ENCODE data around the gene HOMER2.

HOMER2 gene

DNA sequence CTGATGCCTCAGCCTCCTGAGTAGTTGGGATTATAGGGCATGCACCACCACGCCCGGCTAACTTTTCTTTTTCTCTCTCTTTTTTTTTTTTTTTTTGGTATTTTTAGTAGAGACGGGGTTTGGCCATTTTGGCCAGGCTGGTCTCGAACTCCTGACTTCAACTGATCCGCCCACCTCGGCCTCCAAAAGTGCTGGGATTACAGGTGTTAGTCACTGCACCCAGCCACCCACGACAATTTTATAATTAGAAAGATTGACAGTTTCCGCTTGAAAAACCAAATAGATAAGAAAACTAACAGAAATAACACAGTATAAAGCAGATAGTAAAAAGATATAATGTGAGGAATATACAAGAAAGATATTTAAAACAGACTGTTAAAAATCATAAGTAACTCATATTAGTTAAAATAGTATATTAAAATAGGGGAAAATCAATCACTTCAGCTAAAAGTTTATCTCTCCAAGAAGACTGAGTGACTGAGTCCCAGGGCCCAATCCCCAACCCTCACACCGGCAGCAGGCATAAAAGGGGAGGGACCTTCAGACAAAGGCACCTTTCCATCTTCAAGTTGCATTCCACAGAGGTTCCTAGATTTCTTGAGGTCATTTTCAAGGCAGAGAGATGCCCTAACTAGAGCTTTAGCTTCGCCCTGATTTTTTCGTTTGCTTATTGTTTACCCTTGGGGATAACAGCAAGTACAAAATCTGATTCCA lies 144.4 kb downstream of the HOMER2 start:
- Mint-ChIP-seq H3K27me3 (ENCODE audit: low read depth, poor library complexity) (peaks cover 8% of the 10 kb centered on the region), H3K4me1 (peaks cover 54% of the 10 kb centered on the region), H3K4me3 (no peak overlapping the region), H3K27ac (no peak overlapping the region), H3K9me3 (no peaks in the 10 kb centered on the region), H3K36me3 (ENCODE audit: low read depth) (peaks cover 6% of the 10 kb centered on the region)
- TF ChIP-seq, protein P1, sequence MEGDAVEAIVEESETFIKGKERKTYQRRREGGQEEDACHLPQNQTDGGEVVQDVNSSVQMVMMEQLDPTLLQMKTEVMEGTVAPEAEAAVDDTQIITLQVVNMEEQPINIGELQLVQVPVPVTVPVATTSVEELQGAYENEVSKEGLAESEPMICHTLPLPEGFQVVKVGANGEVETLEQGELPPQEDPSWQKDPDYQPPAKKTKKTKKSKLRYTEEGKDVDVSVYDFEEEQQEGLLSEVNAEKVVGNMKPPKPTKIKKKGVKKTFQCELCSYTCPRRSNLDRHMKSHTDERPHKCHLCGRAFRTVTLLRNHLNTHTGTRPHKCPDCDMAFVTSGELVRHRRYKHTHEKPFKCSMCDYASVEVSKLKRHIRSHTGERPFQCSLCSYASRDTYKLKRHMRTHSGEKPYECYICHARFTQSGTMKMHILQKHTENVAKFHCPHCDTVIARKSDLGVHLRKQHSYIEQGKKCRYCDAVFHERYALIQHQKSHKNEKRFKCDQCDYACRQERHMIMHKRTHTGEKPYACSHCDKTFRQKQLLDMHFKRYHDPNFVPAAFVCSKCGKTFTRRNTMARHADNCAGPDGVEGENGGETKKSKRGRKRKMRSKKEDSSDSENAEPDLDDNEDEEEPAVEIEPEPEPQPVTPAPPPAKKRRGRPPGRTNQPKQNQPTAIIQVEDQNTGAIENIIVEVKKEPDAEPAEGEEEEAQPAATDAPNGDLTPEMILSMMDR (IDR thresholded peaks at IDR 0.05), result no peak
- no peak for DNase-seq

DNA sequence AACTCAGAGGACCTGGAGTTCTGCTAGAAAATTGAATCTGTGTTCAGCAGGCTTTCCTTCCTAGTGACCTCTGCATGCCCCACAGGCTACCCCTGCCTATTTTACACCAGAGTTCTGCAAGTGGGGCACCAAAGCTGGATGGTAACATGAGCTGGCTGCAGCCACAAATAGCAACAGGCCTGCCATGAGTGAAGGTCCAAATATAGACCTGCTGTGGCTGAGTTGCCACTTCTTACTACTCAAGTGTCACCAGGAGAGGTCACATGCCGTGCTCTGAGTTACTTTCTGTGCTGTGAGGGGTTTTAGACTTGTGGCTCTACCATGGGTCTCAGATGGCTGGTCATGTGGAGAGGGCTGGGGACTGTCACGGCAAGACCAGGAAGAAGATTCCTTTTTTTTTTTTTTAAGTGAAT lies 146.5 kb downstream of the HOMER2 start, which contains the start of gene FSD2:
Gene FSD2, minus strand, starts transcription at position 76 of the 413 bp plus-strand sequence. CDS start 18,679 bp downstream, outside the sequence.
- peaks cover 38% of the 10 kb centered on the region for H3K4me1 Mint-ChIP-seq
- DNase-seq, result peak; percentile 28

DNA sequence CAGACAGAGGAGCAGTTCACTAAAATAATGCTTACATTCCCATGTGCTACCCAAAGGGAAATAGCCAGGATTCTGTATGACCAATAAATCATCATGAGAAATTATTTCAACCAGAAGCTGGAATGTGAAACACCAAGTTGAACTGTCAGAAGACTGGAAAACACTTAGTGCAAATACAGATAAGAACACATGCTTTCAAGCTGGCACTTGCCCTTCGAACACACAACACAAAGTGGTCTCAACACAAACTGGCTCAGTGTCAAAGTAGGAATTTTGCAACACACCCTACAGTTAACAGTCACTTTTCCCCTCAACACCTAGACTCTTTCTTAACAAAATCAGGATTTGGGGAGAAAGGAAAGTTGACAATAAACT lies 148.0 kb downstream of the HOMER2 start:
- no peak overlapping the region for H3K4me3 Mint-ChIP-seq
- peaks cover 31% of the 10 kb centered on the region for H3K4me1 Mint-ChIP-seq
- H3K27ac Mint-ChIP-seq, result no peak overlapping the region
- DNase-seq, result no peak
- peaks cover 41% of the 10 kb centered on the region for H3K27me3 Mint-ChIP-seq (ENCODE audit: low read depth, poor library complexity)
- H3K9me3 Mint-ChIP-seq, result no peaks in the 10 kb centered on the region
- no peaks in the 10 kb centered on the region for H3K36me3 Mint-ChIP-seq (ENCODE audit: low read depth)
- TF ChIP-seq, protein P1 (IDR thresholded peaks at IDR 0.05), result no peak

More for the DNA sequence above, 146.5 kb downstream of the HOMER2 start, which contains the start of gene FSD2:
- TF ChIP-seq, protein P1 (IDR thresholded peaks at IDR 0.05), result no peak
- peaks cover 27% of the 10 kb centered on the region for H3K27me3 Mint-ChIP-seq (ENCODE audit: low read depth, poor library complexity)
- H3K4me3 Mint-ChIP-seq, result peak within 1 kb of the TSS; percentile 37
- H3K9me3 Mint-ChIP-seq, result no peaks in the 10 kb centered on the region
- no peaks in the 10 kb centered on the region for H3K36me3 Mint-ChIP-seq (ENCODE audit: low read depth)
- H3K27ac Mint-ChIP-seq, result peak within 1 kb of the TSS; percentile 7

DNA sequence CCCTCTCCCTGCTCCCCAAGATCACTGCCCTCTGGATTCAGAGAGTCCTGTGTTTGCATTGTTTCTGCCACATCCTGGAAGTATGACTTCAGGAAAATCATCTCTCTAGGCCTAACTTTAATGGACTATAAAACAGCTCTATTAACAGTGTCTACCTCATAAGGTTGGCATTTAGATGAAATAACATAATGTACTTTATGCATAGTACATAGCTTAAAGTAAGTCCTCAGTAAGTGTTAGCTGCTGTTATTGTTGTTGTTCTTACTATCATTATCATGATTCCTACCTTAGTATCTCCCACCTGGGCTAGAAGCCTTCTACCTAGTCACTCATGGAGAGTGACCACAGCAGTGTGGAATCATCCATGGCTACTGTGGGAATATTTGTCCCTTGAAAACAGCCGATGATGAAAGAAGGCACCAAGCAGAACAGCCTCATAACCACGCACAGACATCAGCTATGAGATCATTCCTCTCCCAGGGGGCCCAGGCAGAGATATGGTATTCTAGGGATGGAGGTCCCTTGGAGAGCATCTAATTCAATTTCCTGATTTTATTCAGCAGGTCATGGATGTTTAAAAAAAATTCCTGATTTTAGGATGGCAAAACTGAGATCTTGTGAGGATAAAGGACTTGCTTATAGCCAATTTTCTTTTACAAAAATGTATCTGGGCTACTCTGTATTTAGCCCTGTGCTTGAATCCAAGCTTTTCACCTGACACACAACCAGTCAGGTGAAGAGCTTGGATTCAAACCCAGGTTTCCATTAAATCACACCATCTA lies 148.5 kb downstream of the HOMER2 start:
- H3K9me3 Mint-ChIP-seq, result no peaks in the 10 kb centered on the region
- H3K4me1 Mint-ChIP-seq, result peaks cover 27% of the 10 kb centered on the region
- H3K27ac Mint-ChIP-seq, result no peak overlapping the region
- peaks cover 47% of the 10 kb centered on the region for H3K27me3 Mint-ChIP-seq (ENCODE audit: low read depth, poor library complexity)
- no peak overlapping the region for H3K4me3 Mint-ChIP-seq
- H3K36me3 Mint-ChIP-seq (ENCODE audit: low read depth), result no peaks in the 10 kb centered on the region
- TF ChIP-seq, protein P1 (IDR thresholded peaks at IDR 0.05), result no peak
- no peak for DNase-seq

DNA sequence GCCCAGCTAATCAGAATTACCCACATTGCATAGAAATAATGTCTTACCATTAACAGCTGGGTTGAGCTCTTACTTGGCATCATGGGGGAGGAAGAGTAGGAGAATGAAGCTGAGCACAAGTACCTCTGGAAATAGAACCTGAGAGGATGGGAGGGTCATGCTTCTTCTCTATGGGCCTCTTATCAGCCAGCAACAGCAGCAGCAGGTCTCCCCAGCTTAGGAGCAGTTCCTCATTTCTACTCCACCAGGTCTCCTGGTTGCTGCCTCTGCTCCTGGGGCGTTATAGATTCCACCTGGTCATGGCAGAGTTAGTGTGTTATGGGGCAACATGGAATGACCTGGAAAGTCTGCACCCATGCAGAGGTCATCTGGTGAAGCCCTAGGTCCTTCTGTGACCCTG lies 150.0 kb downstream of the HOMER2 start:
- H3K4me3 Mint-ChIP-seq, result no peak overlapping the region
- no peaks in the 10 kb centered on the region for H3K9me3 Mint-ChIP-seq

More for the DNA sequence above, 150.0 kb downstream of the HOMER2 start:
- no peaks in the 10 kb centered on the region for H3K36me3 Mint-ChIP-seq (ENCODE audit: low read depth)
- DNase-seq, result no peak
- peaks cover 54% of the 10 kb centered on the region for H3K27me3 Mint-ChIP-seq (ENCODE audit: low read depth, poor library complexity)
- H3K27ac Mint-ChIP-seq, result no peak overlapping the region
- peaks cover 22% of the 10 kb centered on the region for H3K4me1 Mint-ChIP-seq
- TF ChIP-seq, protein P1 (IDR thresholded peaks at IDR 0.05), result no peak

All from nephron progenitor cell (in vitro differentiated cells).